GM21528 (cell line): ENCODE results near the gene DOCK4.

ENCODE experiments used
- ATAC-seq: cut with Tn5 transposase; IDR thresholded peaks from one replicate; pipeline ENCODE4 v1.9.1; 2021; ENCODE audit warnings: mild to moderate bottlenecking, moderate library complexity; ENCODE audit not compliant: unreplicated experiment, low FRiP score

Gene DOCK4

GRCh38 chr7:111727905-111728634, 478.1 kb downstream of the DOCK4 start:
- no peak for ATAC-seq

- ATAC-seq, result no peak
These were observed 487.3 kb downstream of the DOCK4 start for GRCh38 chr7:111718886-111719285.

- no peak for ATAC-seq
These were observed 494.7 kb downstream of the DOCK4 start for GRCh38 chr7:111711426-111712065.

GRCh38 chr7:111710839-111711380, 495.3 kb downstream of the DOCK4 start:
- ATAC-seq, result no peak

GRCh38 chr7:111708072-111708471, 498.1 kb downstream of the DOCK4 start:
- ATAC-seq, result no peak

GRCh38 chr7:111705807-111706206, 500.4 kb downstream of the DOCK4 start:
- no peak for ATAC-seq

GRCh38 chr7:111697771-111698170, 508.4 kb downstream of the DOCK4 start:
- ATAC-seq, result no peak

GRCh38 chr7:111694376-111694775, 511.8 kb downstream of the DOCK4 start:
- ATAC-seq, result no peak

- ATAC-seq, result no peak
These were observed 515.7 kb downstream of the DOCK4 start for GRCh38 chr7:111690364-111691111.

GRCh38 chr7:111685349-111685748, 520.9 kb downstream of the DOCK4 start:
- ATAC-seq, result no peak

- no peak for ATAC-seq
These were observed 523.4 kb downstream of the DOCK4 start for GRCh38 chr7:111682588-111683340.

- ATAC-seq, result no peak
These were observed 525.0 kb downstream of the DOCK4 start for GRCh38 chr7:111681242-111681641.

GRCh38 chr7:111678986-111679385, 527.2 kb downstream of the DOCK4 start:
- ATAC-seq, result no peak

- no peak for ATAC-seq
These were observed 527.9 kb downstream of the DOCK4 start for GRCh38 chr7:111678281-111678680.

GRCh38 chr7:111677848-111678247, 528.4 kb downstream of the DOCK4 start:
- no peak for ATAC-seq

- ATAC-seq, result no peak
These were observed 529.4 kb downstream of the DOCK4 start for GRCh38 chr7:111676811-111677210.
